ENCODE data around the gene CCT8.

GRCh38 chr21:29092102-29092959, 18.9 kb upstream of the CCT8 start:
- no peak for TF ChIP-seq POLR2AphosphoS5 (IDR thresholded peaks at IDR 0.05; ENCODE audit: borderline replicate concordance, low read depth, low read length)
- TF ChIP-seq EZH2 (IDR thresholded peaks at IDR 0.05): no peak
- no peak for TF ChIP-seq FOXP2 (optimal IDR thresholded peaks at IDR 0.05; ENCODE audit: control extremely low read depth, extremely low read length, insufficient read depth)
